HG03135 (cell line): ENCODE data around the gene PIP4K2A.

Source experiments
- ATAC-seq: cut with Tn5 transposase; IDR thresholded peaks from one replicate; pipeline ENCODE4 v1.9.1; 2021; ENCODE audit warnings: mild to moderate bottlenecking, moderate library complexity; ENCODE audit not compliant: unreplicated experiment

Gene PIP4K2A

DNA sequence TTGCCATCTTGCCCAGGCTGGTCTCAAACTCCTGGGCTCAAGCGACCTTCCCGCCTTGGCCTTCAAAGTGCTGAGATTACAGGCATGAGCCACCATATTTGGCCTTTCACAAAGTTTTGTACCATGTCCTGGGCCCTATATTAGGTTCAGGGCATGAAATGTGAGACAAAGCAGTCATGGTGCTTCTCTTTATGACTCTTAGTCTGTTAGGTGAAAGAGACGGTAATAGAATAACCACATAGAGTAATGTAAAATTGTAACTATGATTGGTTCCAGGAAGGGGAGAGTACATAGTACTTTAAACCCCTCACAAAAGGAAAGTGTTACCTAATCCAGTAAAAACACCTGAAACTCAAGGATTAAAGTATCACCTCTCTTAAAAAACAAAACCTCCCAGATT lies 224.4 kb downstream of the PIP4K2A start:
- no peak for ATAC-seq

DNA sequence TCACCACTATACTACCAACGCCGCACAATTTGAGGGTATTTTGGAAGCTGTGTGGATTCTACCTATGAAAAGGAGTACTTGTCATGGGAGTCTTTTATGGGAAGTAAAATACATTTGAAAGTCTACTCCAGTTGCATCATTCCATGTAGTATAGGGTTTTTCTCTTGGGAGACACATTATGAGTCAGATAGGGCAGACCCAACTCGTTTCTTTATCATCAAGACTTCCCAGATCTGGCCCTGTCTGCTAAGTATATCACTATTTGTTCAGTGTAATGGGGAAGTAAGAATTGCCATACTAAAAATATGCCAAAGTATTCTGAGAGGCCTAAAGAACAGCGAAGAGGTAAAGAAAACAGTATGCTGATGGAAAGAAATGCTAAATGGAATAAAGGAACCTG lies 224.9 kb downstream of the PIP4K2A start:
- ATAC-seq = no peak

GRCh38 chr10:22486431-22486830 lies 227.9 kb downstream of the PIP4K2A start:
- no peak for ATAC-seq
